GM21526 (cell line): Measurements from ENCODE around the gene SFTPD.
A peak's percentile ranks its signal among the peaks of the same experiment; 100 is the strongest.
"Not testable (repeated sequence)": the region's sequence is repeated elsewhere in the genome, so short reads cannot be mapped to it uniquely, and the experiment has no call there.

Experiments used
- ATAC-seq: cut with Tn5 transposase; IDR thresholded peaks from one replicate; pipeline ENCODE4 v1.9.1; 2021; ENCODE audit warnings: moderate library complexity; ENCODE audit not compliant: unreplicated experiment, low FRiP score

SFTPD gene

GRCh38 chr10:79948976-79949722 is at the start of gene SFTPD:
TSS of gene SFTPD (minus strand) at chr10:79949105. CDS start at chr10:79946659, 2,446 bp downstream.
- ATAC-seq: no peak

GRCh38 chr10:79995979-79996634 is 47.2 kb upstream of the SFTPD start:
- no peak for ATAC-seq

GRCh38 chr10:79994556-79994955 is 45.7 kb upstream of the SFTPD start:
- no peak for ATAC-seq

GRCh38 chr10:79988199-79988598 is 39.3 kb upstream of the SFTPD start:
- ATAC-seq: not testable (repeated sequence)

- not testable (repeated sequence) for ATAC-seq
Measured at GRCh38 chr10:79986661-79987060, 37.8 kb upstream of the SFTPD start.

GRCh38 chr10:79985481-79986072 is 36.7 kb upstream of the SFTPD start:
- no peak for ATAC-seq

GRCh38 chr10:79984851-79985250 is 35.9 kb upstream of the SFTPD start:
- ATAC-seq: peak; percentile 79

GRCh38 chr10:79983286-79983909 is 34.5 kb upstream of the SFTPD start:
- ATAC-seq: no peak

- no peak for ATAC-seq
Measured at GRCh38 chr10:79982861-79983260, 34.0 kb upstream of the SFTPD start.

GRCh38 chr10:79982362-79982800 is 33.5 kb upstream of the SFTPD start:
- no peak for ATAC-seq

GRCh38 chr10:79981450-79982361 is 32.8 kb upstream of the SFTPD start:
- no peak for ATAC-seq

- ATAC-seq: no peak
Measured at GRCh38 chr10:79980711-79981110, 31.8 kb upstream of the SFTPD start.

- ATAC-seq: no peak
Measured at GRCh38 chr10:79979976-79980687, 31.2 kb upstream of the SFTPD start.

GRCh38 chr10:79979310-79979975 is 30.5 kb upstream of the SFTPD start:
- no peak for ATAC-seq

GRCh38 chr10:79976999-79977398 is 28.1 kb upstream of the SFTPD start:
- ATAC-seq: no peak

- no peak for ATAC-seq
Measured at GRCh38 chr10:79970062-79970461, 21.2 kb upstream of the SFTPD start.

GRCh38 chr10:79947787-79948424 is 999 bp downstream of the SFTPD start:
- no peak for ATAC-seq

- no peak for ATAC-seq
Measured at GRCh38 chr10:79947083-79947415, 1.9 kb downstream of the SFTPD start.
